Retinal pigment epithelial cell (primary cell): Measurements from ENCODE around the gene RIMKLB.

Experiments used
- DNase-seq: peaks from one replicate; pipeline ENCODE4 v3.0.0-alpha.2; 2010; ENCODE audit warnings: low read depth
- H3K4me3 ChIP-seq: 2 replicates; pipeline ENCODE4 v1.5.1; 2011; ENCODE audit warnings: mild to moderate bottlenecking, low read length, control low read depth, moderate library complexity
- TF ChIP-seq, protein P1 (sequence below): conservative IDR thresholded peaks from 2 replicates; pipeline ENCODE4 v1.5.1; 2011; ENCODE audit warnings: low read depth, low read length, control low read depth, inconsistent platforms

Gene RIMKLB

DNA sequence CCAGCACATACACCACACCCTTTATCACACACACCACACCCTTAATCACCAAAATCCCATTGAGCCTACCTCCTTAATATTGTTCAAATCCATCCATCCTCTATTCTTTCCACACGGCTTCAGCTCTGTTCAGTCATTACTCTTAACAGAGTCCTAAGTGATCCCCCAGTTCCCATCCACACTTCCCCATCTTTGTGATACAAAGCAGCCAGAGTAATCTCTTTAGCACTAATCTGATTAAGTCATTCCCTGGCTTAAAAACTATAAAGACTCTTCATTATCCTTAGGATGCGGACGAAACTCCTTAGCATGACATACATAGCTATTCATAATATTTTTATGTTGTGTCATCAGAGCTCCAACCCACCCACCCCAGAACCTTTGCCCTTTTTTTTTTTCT is 20.4 kb upstream of the RIMKLB start:
- DNase-seq: no peak
- TF ChIP-seq, protein P1, sequence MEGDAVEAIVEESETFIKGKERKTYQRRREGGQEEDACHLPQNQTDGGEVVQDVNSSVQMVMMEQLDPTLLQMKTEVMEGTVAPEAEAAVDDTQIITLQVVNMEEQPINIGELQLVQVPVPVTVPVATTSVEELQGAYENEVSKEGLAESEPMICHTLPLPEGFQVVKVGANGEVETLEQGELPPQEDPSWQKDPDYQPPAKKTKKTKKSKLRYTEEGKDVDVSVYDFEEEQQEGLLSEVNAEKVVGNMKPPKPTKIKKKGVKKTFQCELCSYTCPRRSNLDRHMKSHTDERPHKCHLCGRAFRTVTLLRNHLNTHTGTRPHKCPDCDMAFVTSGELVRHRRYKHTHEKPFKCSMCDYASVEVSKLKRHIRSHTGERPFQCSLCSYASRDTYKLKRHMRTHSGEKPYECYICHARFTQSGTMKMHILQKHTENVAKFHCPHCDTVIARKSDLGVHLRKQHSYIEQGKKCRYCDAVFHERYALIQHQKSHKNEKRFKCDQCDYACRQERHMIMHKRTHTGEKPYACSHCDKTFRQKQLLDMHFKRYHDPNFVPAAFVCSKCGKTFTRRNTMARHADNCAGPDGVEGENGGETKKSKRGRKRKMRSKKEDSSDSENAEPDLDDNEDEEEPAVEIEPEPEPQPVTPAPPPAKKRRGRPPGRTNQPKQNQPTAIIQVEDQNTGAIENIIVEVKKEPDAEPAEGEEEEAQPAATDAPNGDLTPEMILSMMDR: no peak

DNA sequence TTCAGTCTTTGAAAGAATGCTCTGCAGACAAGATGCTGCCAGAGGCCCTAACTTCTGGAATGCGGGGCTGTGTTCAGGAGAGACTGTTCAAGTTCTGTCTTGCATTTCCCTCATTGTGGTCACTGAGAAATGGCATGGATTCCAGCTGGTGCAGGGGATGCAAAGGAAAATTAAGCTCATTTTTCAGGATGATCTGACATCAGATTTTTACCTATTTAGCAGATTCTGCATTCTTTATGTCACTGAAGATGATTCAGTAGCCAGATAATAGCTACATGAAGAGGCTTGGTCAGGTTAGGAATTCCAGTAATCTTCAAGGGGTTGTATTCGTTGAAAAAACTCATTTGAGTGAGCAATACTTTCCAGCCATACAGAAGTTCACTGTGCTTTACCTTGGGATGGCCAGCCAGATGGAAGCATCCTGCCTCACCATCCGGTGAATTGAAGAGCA is 19.1 kb upstream of the RIMKLB start:
- H3K4me3 ChIP-seq: no peak overlapping the region
- TF ChIP-seq, protein P1: no peak
- no peak for DNase-seq

More for the DNA sequence above, 20.4 kb upstream of the RIMKLB start:
- H3K4me3 ChIP-seq: no peak overlapping the region

DNA sequence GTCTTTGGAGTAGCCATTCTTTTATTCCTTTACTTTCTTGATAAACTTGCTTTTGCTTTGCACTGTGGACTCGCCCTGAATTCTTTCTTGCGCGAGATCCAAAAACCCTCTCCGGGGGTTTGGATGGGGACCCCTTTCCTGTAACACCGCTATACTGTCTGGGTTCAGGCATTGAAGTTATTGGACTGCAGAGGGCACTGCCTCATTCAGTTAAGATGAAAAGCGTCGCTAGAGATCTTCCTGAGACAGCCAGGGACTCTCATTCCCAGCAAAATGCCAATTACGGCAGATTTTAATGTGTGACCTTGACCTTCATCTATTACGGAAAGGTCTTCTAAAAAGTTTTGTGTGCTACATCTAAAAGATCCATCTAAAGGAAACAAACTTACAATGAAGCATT is 17.3 kb upstream of the RIMKLB start:
- no peak for DNase-seq
- TF ChIP-seq, protein P1: no peak
- H3K4me3 ChIP-seq: no peak overlapping the region

DNA sequence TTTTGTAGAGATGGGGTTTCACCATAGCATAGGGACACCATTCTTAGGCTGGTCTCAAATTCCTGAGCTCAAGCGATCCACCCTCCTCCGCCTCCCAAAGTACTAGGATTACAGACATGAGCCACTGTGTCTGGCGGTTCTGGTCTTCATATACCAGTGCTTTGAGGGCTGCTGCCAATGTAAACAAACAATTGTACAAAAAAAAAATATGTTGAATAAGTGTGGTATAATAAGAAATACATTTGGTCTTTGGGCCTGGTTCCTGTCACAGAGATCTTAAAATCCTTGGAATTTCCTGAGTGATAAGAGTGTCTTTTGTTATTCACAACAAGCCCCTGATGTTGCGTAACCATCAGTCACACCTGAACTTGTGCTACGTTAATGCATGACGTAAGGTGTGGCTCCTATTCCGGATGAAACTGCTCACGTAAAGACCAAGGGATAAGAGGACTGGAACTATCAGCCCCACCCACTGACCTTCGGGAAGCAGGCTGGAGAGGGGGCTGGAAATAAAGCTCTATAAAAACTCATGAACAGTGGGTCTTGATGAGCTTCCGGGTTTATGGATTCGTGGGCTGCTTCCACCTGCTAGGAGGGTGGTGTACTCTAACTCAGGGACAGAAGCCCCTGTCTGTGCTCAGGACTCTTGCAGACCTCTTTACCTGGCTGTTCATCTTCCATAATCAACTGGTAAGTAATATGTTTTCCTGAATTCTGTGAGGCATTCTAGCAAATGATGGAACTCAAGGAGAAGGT is 16.5 kb upstream of the RIMKLB start:
- H3K4me3 ChIP-seq: no peak overlapping the region
- no peak for DNase-seq
- TF ChIP-seq, protein P1: no peak

DNA sequence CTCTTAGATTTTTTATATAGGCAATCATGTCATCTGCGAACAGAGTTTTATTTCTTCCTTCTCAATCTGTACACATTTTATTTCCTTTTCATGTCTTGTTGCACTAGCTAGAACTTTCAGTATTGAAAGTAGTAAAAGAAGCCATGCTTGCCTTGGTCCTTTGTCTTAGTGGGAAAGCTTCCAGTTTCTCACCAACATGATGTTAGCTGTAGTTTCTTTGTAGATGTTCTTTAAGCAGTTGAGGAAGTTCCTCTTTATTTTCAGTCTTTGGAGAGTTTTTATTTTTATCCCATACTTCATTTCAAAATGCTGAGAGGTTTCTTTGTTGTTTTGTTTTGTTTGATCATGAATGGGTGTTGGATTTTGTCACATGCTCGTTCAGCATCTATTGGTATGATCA is 12.7 kb upstream of the RIMKLB start:
- TF ChIP-seq, protein P1: no peak
- no peak overlapping the region for H3K4me3 ChIP-seq
- no peak for DNase-seq

DNA sequence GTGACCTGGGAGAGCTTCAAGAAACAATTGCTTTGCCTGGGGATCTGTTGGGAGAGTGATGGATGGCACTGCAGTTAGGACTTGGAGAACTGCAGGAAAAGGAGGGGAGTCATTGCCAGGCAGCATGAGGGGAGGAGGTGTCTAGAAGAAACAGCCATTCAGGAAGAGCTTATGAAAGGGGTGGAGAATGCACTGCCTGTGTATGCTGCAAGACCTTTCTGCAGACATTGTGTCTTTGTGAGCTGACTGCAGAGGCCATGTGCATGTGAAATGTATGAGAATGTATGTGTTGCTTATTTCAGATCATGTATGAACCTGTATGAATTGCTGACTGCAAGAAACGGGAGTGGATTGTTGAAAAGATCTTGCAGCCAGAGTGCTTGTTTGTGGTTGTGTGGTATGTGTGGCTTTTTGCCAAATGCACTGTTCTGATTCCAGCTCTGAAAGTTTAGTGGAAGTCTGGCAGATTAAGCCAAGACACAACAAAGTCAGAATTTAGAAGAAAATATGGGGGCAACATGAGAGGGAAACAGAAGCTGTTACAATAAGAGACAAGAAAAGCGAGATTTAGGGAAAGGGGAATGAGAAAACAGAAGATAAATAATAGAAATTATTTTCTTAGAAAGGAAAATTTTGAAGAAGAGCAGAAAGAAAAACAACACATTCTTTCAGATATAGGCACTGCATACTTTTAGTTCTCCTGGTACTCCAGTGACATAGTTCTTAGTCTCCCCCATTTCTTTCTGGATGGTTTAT is 9.8 kb upstream of the RIMKLB start:
- peak; percentile 80 for DNase-seq
- H3K4me3 ChIP-seq: peak overlapping the region; percentile 7
- TF ChIP-seq, protein P1: no peak
